Neural crest cell (in vitro differentiated cells): Measurements from ENCODE around the gene NPLOC4. TPM values are rescaled to one million over a fixed set of nuclear protein-coding genes. Genes with fewer than 3 reads are reported as not detected.

Experiments used
- DNase-seq: peaks from one replicate; pipeline ENCODE4 v3.0.0; 2021; ENCODE audit warnings: low read depth, mixed read lengths, low spot score
- H3K27ac Mint-ChIP-seq: one replicate; pipeline ENCODE4 v1.8.0; 2021; ENCODE audit warnings: mild to moderate bottlenecking, mixed read lengths; ENCODE audit not compliant: unreplicated experiment
- H3K27me3 Mint-ChIP-seq: 2 replicates; pipeline ENCODE4 v1.8.0; 2021; ENCODE audit warnings: low read depth, mild to moderate bottlenecking, mixed read lengths
- H3K36me3 Mint-ChIP-seq: 2 replicates; pipeline ENCODE4 v1.8.0; 2021; ENCODE audit warnings: low read depth, mild to moderate bottlenecking, mixed read lengths
- H3K4me1 Mint-ChIP-seq: 2 replicates; pipeline ENCODE4 v1.8.0; 2021; ENCODE audit warnings: mixed read lengths
- H3K4me3 Mint-ChIP-seq: one replicate; pipeline ENCODE4 v1.8.0; 2021; ENCODE audit warnings: mild to moderate bottlenecking, mixed read lengths
- H3K9me3 Mint-ChIP-seq: 2 replicates; pipeline ENCODE4 v1.8.0; 2021; ENCODE audit warnings: mixed read lengths
- long read RNA-seq: library from polyadenylated mRNA; unstranded; transcript quantifications from one replicate; pipeline ENCODE4 v2.0.0, GENCODE V29; 2020
- total RNA-seq: library from RNA; stranded (reverse); gene quantifications from 2 replicates; pipeline ENCODE4 v1.2.1, GENCODE V29; 2021
- TF ChIP-seq, protein P1 (sequence below): fragments of 200-600 bp; sonication (generic); conservative IDR thresholded peaks from 2 replicates; pipeline ENCODE4 v1.5.0; 2021; ENCODE audit warnings: antibody characterized with exemption, mild to moderate bottlenecking

NPLOC4 gene
- 89.8 and 97.7 TPM in 2 replicates for total RNA-seq
- long read RNA-seq, partial matches to known transcripts, result 2 of 10 reads
- long read RNA-seq, other reads (novel, unspliced or antisense), result 8 of 10 reads

DNA sequence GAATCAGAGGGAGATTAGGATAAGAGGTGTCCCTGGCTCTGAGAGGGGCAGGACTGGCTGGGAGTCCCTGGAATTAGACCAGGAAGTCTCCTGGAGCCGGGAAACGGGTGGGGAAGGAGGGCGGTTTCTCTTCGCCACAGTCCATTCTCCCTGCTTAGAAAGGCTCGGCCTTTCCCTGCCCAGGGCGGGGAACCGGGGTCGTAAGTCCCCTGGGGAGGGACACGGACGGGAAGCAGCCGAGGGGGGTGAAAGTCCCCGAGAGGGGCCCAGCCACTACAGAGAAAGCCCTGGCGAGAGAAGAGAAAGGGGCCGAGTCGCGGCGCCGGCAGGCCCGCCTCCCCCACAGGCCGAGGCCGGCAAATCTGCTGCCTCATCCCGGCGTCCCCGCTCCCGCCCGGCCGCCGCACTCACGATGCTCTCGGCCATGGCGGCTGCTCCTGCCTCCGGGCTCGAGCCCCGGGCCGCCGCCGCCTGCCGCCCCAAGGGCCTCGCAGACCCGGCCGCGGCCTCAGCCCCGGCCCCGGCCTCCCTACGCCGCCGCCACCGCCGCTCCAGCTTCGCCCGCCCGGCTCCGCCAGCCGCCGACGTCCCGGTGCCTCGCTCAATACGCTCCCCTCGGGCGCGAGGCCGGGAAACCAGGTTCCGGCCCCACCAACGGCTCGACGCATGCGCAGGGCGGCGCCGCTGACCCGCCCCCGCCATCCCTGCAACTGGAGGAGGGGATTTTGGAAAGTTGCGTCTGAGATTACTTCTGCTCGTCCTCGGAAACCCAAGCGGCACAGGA is at the start of gene NPLOC4, which contains the start of gene TSPAN10:
Gene NPLOC4 (minus strand): TSS at position 608 of the 784 bp plus-strand sequence. CDS start 182 bp downstream, at position 426.
Gene TSPAN10 (plus strand): TSS at position 692 of the 784 bp plus-strand sequence. CDS start 5,217 bp downstream, outside the sequence.
- Mint-ChIP-seq H3K4me3 (peak within 1 kb of the TSS; percentile 96), H3K27me3 (no peaks in the 10 kb centered on the region), H3K4me1 (peaks cover 14% of the 10 kb centered on the region), H3K27ac (peak within 1 kb of the TSS; percentile 96), H3K9me3 (no peaks in the 10 kb centered on the region), H3K36me3 (no peaks in the 10 kb centered on the region)
- peak; percentile 88 for DNase-seq
- TF ChIP-seq, protein P1, sequence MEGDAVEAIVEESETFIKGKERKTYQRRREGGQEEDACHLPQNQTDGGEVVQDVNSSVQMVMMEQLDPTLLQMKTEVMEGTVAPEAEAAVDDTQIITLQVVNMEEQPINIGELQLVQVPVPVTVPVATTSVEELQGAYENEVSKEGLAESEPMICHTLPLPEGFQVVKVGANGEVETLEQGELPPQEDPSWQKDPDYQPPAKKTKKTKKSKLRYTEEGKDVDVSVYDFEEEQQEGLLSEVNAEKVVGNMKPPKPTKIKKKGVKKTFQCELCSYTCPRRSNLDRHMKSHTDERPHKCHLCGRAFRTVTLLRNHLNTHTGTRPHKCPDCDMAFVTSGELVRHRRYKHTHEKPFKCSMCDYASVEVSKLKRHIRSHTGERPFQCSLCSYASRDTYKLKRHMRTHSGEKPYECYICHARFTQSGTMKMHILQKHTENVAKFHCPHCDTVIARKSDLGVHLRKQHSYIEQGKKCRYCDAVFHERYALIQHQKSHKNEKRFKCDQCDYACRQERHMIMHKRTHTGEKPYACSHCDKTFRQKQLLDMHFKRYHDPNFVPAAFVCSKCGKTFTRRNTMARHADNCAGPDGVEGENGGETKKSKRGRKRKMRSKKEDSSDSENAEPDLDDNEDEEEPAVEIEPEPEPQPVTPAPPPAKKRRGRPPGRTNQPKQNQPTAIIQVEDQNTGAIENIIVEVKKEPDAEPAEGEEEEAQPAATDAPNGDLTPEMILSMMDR, result no peak

DNA sequence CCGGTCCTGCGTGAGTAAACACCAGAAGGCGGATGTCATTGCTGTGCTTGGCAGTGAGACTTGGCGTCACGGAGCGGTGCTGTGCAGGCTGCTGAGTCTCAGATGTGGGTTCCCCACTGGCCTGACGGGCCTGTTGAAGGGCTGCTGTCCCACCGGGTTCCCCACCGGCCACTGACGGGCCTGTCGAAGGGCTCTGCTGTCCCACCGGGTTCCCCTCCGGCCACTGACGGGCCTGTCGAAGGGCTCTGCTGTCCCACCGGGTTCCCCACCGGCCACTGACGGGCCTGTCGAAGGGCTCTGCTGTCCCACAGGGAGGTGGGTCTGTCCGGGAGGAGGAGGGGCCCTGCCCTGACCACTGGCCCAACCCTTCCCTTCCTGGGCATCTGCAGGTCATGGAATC is 49.7 kb upstream of the NPLOC4 start:
- Mint-ChIP-seq H3K27me3 (no peaks in the 10 kb centered on the region), H3K4me3 (peak overlapping the region; percentile 84), H3K27ac (no peak overlapping the region), H3K4me1 (peaks cover 22% of the 10 kb centered on the region), H3K9me3 (no peaks in the 10 kb centered on the region), H3K36me3 (peaks cover 2% of the 10 kb centered on the region)
- DNase-seq, result no peak
- TF ChIP-seq, protein P1, result no peak

DNA sequence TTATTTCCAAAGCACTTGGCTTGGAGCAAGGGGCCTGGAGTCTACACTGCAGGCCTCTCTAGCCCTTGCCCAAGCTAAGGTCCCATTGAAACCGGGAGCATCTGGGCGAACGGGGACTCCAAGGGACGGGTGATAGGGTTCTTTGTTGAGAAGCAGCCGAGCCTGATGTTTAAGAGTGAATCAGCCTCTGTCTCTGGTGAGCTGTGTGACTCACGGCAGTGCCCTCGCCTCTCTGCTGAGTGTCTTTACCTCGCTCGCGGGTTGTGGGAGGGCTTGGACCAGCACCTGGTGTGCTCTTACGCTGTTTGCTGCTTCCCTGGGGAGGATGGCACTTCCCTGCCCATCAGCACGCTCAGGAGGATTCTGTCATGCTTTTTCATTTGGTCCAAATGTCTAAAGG is 48.2 kb upstream of the NPLOC4 start:
- no peaks in the 10 kb centered on the region for H3K27me3 Mint-ChIP-seq
- DNase-seq, result no peak
- H3K36me3 Mint-ChIP-seq, result peaks cover 2% of the 10 kb centered on the region
- no peaks in the 10 kb centered on the region for H3K9me3 Mint-ChIP-seq
- peak overlapping the region; percentile 84 for H3K4me3 Mint-ChIP-seq
- H3K27ac Mint-ChIP-seq, result no peak overlapping the region
- TF ChIP-seq, protein P1, result no peak
- H3K4me1 Mint-ChIP-seq, result peaks cover 24% of the 10 kb centered on the region

DNA sequence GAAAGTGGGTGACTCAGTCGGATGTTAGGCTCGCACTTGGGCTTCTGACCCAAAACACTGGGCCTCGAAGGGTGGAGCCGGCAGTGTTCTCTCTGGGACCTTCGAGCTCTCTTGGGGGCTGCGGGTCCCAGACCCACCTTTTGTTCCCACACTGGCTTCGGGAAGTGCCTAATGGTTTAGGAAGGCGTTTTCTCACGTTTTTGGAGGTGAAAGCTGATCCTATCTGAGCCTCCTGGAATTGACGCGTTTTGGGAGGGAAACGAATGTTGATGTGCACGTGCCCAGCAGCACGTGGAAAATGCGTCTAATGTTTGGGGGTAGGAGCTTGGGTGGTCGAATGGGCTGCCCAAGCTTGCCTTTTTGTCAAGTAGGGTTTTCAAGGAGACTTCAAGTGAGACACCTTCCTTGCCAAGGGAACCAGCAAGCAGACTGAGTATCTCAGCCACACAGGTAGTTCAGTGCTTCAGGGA is 47.6 kb upstream of the NPLOC4 start:
- no peaks in the 10 kb centered on the region for H3K9me3 Mint-ChIP-seq
- peak overlapping the region; percentile 57 for H3K27ac Mint-ChIP-seq
- peaks cover 24% of the 10 kb centered on the region for H3K4me1 Mint-ChIP-seq
- TF ChIP-seq, protein P1, result no peak
- DNase-seq, result no peak
- no peaks in the 10 kb centered on the region for H3K27me3 Mint-ChIP-seq
- H3K4me3 Mint-ChIP-seq, result peak overlapping the region; percentile 84
- peaks cover 2% of the 10 kb centered on the region for H3K36me3 Mint-ChIP-seq

DNA sequence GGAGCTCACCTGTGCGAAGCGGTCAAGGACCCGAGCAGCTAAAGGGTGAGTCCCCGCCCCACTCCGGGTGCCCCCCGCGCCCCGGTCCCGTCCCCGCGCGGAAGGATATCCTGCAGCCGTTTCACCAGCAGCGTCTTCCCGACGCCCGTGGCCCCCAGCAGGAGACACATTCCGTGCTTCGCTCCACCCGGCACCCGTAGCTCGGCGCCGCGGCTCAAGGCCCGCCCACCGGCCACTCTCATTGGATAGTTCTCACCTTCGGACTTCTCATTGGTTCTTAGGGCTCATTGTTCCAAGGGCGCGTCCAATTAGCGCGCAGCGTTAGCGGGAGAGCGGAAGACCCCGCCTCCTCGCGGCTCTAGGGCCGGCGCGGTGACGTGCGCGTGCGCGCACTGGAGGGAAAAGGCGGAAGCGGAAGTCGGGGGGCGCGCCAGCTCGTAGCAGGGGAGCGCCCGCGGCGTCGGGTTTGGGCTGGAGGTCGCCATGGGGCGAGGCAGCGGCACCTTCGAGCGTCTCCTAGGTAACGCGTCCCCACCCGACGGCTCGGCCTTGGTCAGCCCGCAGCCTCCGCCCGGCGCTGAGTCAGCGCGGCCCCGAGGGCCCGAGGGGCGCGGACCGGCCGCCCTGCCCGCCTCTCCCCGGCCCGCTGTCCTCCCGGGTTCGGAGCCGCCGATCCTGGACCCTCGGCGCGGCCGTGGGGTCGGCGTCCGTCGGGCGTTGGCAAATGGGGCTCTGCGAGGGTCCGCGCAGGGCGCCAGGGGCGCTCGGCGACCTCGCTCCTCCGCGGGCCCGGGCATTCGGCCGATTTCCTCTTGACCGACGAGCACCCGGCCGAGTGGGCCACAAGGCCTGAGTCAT is 46.9 kb upstream of the NPLOC4 start, which contains the start of the genes ARL16 and HGS:
Gene ARL16 (minus strand): TSS at position 214 of the 858 bp plus-strand sequence. CDS start 44 bp downstream, at position 170.
Gene HGS (plus strand): TSS at position 428 of the 858 bp plus-strand sequence. CDS start 56 bp downstream, at position 484.
- Mint-ChIP-seq H3K27me3 (no peaks in the 10 kb centered on the region), H3K36me3 (peaks cover 2% of the 10 kb centered on the region), H3K4me3 (peak within 1 kb of the TSS; percentile 94), H3K9me3 (no peaks in the 10 kb centered on the region), H3K27ac (peak within 1 kb of the TSS; percentile 86), H3K4me1 (peaks cover 24% of the 10 kb centered on the region)
- DNase-seq, result peak; percentile 98
- TF ChIP-seq, protein P1, result no peak
